Epithelial cell of prostate (primary cell): Measurements from ENCODE around the gene DCAF12.
A peak's percentile ranks its signal among the peaks of the same experiment; 100 is the strongest.
"Not testable (repeated sequence)": the region's sequence is repeated elsewhere in the genome, so short reads cannot be mapped to it uniquely, and the experiment has no call there.

Experiments used
- DNase-seq: peaks from one replicate; pipeline ENCODE4 v3.0.0-alpha.2; 2011; ENCODE audit warnings: low read depth, low spot score
- H3K27ac ChIP-seq: fragments of 450-650 bp; 2 replicates; pipeline ENCODE4 v1.5.1; 2017; ENCODE audit warnings: mild to moderate bottlenecking

Gene DCAF12

GRCh38 chr9:34126207-34127034, at the start of gene DCAF12:
Gene DCAF12 (minus strand): TSS chr9:34126698. CDS start chr9:34126431, 267 bp downstream.
- peak; percentile 48 for DNase-seq
- peak within 1 kb of the TSS; percentile 87 for H3K27ac ChIP-seq

- peak; percentile 90 for DNase-seq
- H3K27ac ChIP-seq = peak overlapping the region; percentile 95
Measured at GRCh38 chr9:34176089-34176488, 49.6 kb upstream of the DCAF12 start.

DNA sequence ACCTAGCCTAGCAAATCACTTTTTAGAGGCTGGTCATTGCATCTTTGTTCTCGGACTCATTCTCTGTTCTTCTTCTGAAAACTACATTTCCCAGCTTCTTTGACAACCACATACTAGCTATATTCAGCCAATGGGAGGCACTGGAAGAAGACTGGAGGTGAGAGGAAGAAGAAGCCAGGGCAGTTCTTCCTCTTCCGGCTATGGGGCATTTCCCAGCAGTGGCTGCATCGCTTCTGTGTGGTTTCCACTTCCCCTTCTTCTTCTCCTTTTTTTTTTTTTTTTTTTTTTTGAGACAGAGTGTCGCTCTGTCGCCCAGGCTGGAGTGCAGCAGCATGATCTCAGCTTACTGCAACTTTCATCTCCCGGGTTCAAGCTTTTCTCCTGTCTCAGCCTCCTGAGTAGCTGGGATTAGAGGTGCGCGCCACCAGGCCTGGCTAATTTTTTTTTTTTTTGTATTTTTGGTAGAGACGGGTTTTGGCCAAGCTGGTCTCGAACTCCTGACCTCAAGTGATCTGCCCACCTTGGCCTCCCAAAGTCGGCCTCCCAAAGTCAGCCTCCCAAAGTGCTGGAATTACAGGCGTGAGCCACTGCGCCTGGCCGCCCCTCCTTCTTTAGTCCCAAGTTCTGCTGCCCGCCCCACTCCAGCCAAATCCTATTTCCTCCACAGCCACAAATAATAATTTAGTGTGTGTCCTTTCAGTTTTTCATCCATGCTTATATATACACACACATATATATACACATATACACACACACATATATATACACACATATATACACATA, 45.4 kb upstream of the DCAF12 start:
- no peak for DNase-seq
- no peak overlapping the region for H3K27ac ChIP-seq

DNA sequence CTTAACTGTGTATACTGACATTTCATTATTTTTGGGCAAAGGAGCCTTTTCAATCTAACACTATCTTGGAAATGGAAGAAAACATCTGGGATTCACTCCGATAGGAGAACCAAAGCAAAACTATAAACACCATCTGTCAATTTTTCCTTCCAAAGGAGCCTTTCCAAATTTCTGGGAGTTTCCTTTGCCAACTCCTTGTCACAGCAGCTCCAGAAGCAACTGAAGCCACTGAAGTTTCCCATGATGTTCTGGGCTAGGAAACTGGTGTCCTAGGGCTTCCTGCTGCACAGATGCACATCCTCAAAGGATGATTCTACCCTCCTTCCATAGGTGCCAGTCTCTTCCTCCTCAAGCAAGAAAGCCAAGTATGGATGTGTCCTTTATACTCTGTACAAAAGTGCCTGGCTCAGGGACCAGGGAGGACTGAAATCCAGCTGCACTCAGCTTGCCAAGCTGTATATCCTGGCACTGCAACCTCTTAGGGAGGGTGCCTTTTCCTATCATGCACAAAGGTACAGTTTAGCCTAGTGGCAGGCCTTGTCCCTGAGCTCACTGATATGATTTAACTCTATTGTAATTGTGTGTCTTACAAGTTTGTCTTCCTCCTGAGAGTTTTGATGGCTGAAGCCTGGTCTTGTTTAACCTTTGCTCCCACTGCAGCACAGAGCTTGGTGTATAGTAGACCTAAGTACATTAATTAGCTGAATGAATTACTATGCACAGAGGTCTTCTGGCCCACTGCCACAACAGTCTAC, 43.9 kb upstream of the DCAF12 start:
- H3K27ac ChIP-seq = no peak overlapping the region
- DNase-seq = no peak

DNA sequence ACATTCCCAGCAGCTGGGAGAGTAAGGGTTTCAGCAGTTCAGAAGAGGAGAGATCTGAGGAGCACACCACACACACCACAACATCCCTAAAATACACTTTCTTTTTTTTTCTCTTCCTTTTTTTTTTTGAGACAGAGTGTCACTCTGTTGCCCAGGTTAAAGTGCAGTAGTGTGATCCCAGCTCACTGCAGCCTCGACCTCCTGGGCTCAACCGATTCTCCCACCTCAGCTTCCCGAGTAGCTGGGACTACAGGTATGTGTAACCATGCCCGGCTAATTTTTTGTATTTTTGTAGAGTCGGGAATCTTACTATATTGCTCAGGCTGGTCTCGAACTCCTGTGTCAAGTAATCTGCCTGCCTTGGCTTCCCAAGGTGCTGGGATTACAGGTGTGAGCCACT, 42.6 kb upstream of the DCAF12 start:
- DNase-seq = no peak
- no peak overlapping the region for H3K27ac ChIP-seq

GRCh38 chr9:34163434-34163833, 36.9 kb upstream of the DCAF12 start:
- peak; percentile 78 for DNase-seq
- H3K27ac ChIP-seq = peak overlapping the region; percentile 61

- DNase-seq = peak; percentile 99
- H3K27ac ChIP-seq = peak overlapping the region; percentile 85
Measured at GRCh38 chr9:34158362-34158869, 31.9 kb upstream of the DCAF12 start.

GRCh38 chr9:34157898-34158297, 31.4 kb upstream of the DCAF12 start:
- H3K27ac ChIP-seq = peak overlapping the region; percentile 85
- no peak for DNase-seq

GRCh38 chr9:34157318-34157717, 30.8 kb upstream of the DCAF12 start:
- DNase-seq = no peak
- no peak overlapping the region for H3K27ac ChIP-seq

DNA sequence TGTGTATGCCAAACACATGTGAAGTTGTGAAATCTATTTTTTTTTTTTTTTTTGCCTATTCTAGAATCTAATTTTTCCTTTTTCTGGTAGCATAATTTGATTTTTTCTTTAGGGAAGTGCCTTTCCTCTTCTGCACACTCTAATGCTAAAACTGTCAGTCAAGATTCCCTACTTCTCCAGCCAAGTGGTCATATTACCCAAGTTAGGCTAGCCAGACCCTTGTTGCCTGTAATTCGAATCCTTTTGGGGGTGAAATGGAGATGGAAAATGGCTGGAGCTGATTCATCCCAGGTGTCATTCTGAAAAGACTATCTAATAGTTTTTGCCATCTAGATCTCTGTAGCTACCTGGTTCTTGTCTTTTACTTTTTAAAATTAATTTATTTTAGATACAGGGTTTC, 27.6 kb upstream of the DCAF12 start:
- DNase-seq = no peak

GRCh38 chr9:34151398-34151797, 24.9 kb upstream of the DCAF12 start:
- DNase-seq = no peak
- no peak overlapping the region for H3K27ac ChIP-seq

More for the DNA sequence above, 27.6 kb upstream of the DCAF12 start:
- no peak overlapping the region for H3K27ac ChIP-seq

DNA sequence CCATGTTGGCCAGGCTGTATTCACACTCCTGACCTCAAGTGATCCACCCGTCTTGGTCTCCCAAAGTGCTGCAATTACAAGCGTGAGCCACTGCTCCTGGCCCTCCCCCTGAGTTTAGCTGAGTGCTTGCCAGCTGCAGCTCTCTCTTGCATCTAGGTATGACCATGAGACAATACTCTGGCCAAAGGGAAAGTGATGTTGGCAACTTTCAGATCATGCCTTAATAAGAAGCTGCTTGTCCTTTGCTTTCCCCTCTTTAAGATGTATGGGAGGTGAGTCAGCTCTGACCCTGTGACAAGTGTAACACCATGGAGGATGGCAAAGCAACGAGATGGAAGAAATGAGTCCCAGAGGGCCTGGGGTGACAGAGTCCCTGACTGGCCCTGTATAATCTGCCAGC, 18.7 kb upstream of the DCAF12 start:
- no peak for DNase-seq
- no peak overlapping the region for H3K27ac ChIP-seq

GRCh38 chr9:34143116-34143515, 16.6 kb upstream of the DCAF12 start:
- no peak for DNase-seq
- H3K27ac ChIP-seq = no peak overlapping the region

DNA sequence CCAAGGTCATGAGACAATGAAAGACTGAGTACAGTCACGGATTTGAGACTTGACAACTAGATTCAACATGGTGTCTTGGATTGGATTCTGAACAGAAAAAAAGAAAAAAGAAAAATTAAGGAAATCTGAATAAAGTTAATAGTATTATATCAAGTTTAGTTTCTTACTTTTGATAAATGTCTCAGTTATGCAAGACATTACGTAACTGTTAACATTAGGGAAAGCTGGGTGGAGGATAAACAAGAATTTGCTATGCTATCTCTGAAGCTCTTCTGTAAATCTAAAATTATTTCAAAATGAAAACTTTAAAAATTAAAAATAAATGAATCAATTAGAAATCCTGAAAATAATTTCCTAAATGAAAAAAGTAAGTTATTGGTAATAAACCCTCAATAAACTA, 14.4 kb upstream of the DCAF12 start:
- H3K27ac ChIP-seq = no peak overlapping the region
- DNase-seq = no peak

DNA sequence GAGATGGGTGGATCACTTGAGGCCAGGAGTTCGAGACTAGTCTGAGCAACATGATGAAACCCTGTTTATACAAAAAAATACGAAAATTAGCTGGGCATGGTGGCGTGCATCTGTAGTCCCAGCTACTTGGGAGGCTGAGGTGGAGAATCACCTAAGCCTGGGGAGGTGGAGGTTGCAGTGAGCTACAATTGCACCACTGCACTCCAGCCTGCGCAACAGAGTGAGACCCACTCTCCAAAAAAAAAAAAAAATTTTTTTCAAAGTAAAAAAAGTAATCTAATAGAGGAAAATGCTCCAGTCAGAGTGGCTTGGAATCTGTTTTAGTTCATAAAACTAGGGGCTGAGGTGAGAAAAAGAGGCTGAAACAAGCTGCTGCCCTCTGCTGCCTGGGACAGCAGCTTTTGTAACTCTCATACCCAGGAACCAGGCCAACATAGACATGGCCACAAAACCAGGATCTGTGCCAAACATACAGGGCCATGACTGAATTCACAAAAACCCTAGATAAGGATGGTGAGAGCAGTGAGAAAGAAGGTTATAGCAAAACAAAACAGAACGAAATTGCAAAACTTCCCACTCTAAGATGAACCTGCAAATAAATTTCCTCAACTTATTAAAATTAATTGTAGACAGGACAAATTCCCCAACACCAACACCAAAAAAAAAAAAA, 13.1 kb upstream of the DCAF12 start:
- DNase-seq = no peak
- no peak overlapping the region for H3K27ac ChIP-seq

DNA sequence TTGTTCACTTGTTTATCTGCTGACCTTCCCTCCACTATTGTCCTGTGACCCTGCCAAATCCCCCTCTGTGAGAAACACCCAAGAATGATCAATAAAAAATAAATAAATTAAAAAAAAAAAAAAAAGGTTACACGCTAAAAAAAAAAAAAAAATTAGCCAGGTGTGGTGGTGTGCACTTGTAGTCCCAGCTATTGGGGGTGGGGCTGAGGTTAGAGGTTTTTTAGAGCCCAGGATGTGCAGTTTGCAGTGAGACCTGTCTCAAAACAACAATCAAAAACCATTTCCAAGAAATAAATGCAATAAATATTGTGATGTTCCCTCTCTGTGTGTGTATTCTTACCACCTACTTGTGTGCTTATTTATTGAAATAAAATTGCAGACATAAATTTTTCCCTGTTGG, 12.1 kb upstream of the DCAF12 start:
- DNase-seq, H3K27ac ChIP-seq: not testable (repeated sequence)

DNA sequence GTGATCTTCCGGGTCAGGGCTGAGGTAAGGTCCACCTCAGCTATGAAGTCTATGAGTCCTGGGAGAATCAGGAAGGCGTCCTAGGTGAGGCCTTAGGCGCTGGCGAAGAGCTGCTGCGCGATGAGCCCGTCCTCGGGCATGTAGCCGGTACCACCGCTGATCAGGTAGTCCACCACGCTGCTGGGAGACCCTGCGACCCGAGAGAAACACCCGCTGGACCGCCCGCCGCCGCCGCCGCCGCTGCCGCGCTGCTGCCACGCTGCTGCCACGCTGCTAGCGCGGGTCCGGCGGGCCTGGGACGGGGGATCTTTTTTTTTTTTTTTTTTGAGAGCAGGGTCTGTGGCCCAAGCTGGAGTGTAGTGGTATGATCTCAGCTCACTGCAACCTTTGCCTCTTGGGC, 8.0 kb upstream of the DCAF12 start:
- no peak for DNase-seq
- H3K27ac ChIP-seq = no peak overlapping the region

DNA sequence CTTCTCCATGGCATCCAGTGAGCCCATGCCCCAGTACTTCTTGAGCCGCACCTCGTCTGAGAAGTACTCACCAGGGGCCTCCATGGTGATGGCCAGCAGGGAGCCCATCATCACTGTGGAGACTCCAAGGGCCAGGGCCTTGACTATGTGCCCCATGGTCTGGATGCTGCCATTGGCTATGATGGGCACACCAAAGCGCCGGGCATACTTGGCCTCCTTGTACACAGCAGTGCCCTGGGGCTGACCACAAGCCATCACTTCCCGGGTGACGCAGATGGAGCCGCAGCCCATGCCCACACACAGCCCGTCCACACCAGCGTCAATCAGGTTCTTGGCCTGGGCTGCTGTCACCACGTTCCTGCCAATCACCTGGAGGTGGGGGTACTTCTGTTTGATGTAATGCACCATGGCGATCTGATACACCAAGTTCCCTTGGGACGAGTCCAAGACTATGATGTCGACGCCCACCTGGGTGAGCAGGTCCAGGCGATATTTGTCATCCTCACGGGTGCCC, 7.0 kb upstream of the DCAF12 start:
- DNase-seq = no peak

GRCh38 chr9:34131571-34131970, 5.1 kb upstream of the DCAF12 start:
- H3K27ac ChIP-seq = no peak overlapping the region
- DNase-seq = no peak

More for the DNA sequence above, 7.0 kb upstream of the DCAF12 start:
- no peak overlapping the region for H3K27ac ChIP-seq
